ENCODE measurements around the gene MNT.

The MNT gene

GRCh38 chr17:2416010-2416734 lies 15.3 kb upstream of the MNT start:
- DNase-seq = peak; percentile 49 to 81 (median 76)

GRCh38 chr17:2415081-2415480 lies 14.2 kb upstream of the MNT start:
- DNase-seq = no peak

- no peak for DNase-seq
Measured at GRCh38 chr17:2414446-2415064, 13.7 kb upstream of the MNT start.

- DNase-seq = no peak
Measured at GRCh38 chr17:2412561-2413021, 11.7 kb upstream of the MNT start.

- DNase-seq = no peak
Measured at GRCh38 chr17:2410951-2411350, 10.1 kb upstream of the MNT start.

GRCh38 chr17:2406903-2407790 lies 6.3 kb upstream of the MNT start:
- no peak for DNase-seq

GRCh38 chr17:2406271-2406902 lies 5.5 kb upstream of the MNT start:
- DNase-seq = no peak

- DNase-seq = no peak
Measured at GRCh38 chr17:2405247-2405926, 4.5 kb upstream of the MNT start.

- DNase-seq = no peak
Measured at GRCh38 chr17:2403044-2403443, 2.2 kb upstream of the MNT start.

- DNase-seq = no peak
Measured at GRCh38 chr17:2402544-2402943, 1.7 kb upstream of the MNT start.

GRCh38 chr17:2401426-2402221 lies 764 bp upstream of the MNT start:
- DNase-seq = peak; percentile 95 to 98 (median 95)

GRCh38 chr17:2400474-2400866 lies 390 bp downstream of the MNT start:
- peak in 1 of 3 experiments; percentile 52 for DNase-seq

- DNase-seq = peak; percentile 88 to 94 (median 94)
Measured at GRCh38 chr17:2399572-2400473, 1.0 kb downstream of the MNT start.

- peak; percentile 4 to 76 (median 64) for DNase-seq
Measured at GRCh38 chr17:2398655-2399571, 1.9 kb downstream of the MNT start.

GRCh38 chr17:2398182-2398581 lies 2.7 kb downstream of the MNT start:
- DNase-seq = no peak

GRCh38 chr17:2397247-2398171 lies 3.4 kb downstream of the MNT start:
- no peak for DNase-seq

- peak; percentile 36 to 76 (median 68) for DNase-seq
Measured at GRCh38 chr17:2396568-2397246, 4.2 kb downstream of the MNT start.

- peak in 1 of 3 experiments; percentile 44 for DNase-seq
Measured at GRCh38 chr17:2396192-2396567, 4.7 kb downstream of the MNT start.
